GM10266 (cell line): ENCODE data around the gene IL7R.

ENCODE experiments used
- DNase-seq: peaks from one replicate; pipeline ENCODE4 v3.0.0; 2012; ENCODE audit errors: extremely low spot score
- TF ChIP-seq, protein P1 (sequence below): IDR thresholded peaks from 2 replicates; pipeline ENCODE4 v1.5.1; 2012; ENCODE audit warnings: mild to moderate bottlenecking, low read depth; ENCODE audit not compliant: control insufficient read depth, insufficient read depth; ENCODE audit errors: missing control alignments

Gene IL7R

DNA sequence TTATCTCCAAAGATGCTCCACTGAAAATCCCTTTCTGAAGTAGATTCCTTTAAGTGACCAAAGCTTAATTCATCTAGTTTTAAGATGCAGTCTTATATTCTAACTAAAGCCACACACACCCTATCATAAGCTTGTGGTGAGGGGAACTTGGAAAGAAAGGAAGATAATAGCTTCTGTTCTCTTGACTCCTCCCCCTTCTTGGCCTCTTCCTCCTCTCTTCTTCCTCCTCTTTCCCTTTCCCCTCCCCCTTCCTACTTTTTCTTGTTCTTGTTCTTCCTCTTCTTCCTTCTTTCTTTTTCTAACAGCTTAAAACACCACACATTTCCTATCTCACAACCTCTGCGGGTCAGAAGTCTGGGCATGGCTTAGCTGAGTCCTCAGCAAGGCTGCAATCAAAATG, 23.5 kb downstream of the IL7R start:
- TF ChIP-seq, protein P1, sequence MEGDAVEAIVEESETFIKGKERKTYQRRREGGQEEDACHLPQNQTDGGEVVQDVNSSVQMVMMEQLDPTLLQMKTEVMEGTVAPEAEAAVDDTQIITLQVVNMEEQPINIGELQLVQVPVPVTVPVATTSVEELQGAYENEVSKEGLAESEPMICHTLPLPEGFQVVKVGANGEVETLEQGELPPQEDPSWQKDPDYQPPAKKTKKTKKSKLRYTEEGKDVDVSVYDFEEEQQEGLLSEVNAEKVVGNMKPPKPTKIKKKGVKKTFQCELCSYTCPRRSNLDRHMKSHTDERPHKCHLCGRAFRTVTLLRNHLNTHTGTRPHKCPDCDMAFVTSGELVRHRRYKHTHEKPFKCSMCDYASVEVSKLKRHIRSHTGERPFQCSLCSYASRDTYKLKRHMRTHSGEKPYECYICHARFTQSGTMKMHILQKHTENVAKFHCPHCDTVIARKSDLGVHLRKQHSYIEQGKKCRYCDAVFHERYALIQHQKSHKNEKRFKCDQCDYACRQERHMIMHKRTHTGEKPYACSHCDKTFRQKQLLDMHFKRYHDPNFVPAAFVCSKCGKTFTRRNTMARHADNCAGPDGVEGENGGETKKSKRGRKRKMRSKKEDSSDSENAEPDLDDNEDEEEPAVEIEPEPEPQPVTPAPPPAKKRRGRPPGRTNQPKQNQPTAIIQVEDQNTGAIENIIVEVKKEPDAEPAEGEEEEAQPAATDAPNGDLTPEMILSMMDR, result no peak
- no peak for DNase-seq

DNA sequence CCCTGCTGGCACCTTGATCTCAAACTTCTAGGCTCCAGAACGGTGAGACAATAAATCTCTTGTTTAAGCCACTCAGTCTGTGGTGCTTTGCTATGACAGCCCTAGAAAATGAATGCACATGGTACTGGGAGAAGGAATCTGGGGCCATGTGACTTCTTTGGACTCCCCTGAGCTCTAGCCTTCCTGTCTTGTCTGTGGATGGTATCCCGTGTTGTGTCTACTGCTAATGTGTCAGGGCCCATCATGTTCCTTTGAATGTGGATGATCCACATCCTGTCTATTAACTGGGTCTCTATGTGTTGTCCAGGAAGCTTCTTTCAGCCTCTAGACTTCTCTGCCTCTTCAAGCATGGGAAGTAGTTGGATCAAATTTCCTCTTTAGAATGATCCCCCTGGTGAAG, 25.1 kb downstream of the IL7R start:
- DNase-seq, result no peak
- TF ChIP-seq, protein P1, result no peak

DNA sequence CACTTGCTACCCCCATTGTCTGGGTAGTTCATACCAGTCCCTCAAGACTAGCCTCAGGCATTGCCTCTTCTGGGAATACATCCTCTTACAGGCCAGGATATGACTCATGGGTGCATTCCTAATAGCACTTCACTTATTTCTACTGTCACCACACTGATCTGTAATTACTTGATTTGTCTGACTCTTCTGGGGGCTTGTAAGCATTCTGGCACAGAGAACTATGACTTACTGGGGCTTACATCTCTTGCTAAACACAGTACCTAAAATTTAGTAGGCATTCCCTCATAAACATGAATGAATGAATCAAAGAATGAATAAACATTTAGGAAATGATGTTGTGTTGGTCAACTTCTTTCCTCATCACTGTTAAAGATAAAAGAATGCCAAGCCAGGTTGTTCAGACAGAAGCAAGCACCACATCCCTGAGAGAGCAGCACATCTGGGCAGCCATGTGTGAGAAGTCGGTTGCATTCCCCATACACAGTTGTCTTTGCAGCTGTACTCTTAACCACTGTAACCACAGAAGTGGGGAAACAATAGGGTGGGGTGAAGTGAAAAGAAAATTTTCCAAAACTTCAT, 27.6 kb downstream of the IL7R start:
- TF ChIP-seq, protein P1, result no peak

DNA sequence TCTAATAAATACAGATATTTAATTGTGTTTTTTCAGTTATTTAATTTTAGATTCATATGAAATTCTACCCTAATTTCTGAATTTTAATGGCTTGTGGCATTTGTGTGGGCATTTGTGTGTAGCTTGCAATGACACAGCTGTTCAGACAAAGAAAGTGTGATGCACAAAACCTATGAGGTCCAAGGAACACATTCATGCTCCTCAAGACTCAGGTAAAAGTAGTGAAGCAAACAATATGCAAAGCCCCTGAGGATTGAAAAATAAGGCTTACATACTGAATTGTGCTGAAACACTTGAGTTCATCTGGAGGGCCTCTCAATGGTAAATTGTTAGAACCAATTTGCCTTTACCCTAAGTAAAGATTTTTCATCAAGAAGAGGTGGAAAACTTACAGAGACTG, 28.1 kb downstream of the IL7R start:
- no peak for DNase-seq
- TF ChIP-seq, protein P1, result no peak

More for the DNA sequence above, 27.6 kb downstream of the IL7R start:
- no peak for DNase-seq

DNA sequence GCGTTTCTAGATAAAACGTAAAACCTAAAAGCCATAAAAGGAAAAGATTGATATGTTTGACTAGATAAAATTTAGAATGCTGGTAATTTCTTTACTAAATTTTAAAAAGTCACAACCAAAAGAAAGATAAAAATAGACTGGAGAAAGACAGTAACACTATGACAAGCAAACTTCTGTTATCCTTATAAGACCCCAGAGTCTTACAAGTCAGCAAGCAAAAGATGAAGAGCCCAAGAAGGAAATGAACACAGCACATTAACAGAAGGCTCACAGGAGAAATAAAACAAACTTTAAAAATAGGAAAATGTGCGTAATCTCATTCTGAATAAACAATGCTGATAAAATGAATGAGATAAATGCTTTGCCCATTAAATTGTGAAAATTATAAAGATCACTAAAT, 29.7 kb downstream of the IL7R start:
- TF ChIP-seq, protein P1, result no peak
- no peak for DNase-seq

DNA sequence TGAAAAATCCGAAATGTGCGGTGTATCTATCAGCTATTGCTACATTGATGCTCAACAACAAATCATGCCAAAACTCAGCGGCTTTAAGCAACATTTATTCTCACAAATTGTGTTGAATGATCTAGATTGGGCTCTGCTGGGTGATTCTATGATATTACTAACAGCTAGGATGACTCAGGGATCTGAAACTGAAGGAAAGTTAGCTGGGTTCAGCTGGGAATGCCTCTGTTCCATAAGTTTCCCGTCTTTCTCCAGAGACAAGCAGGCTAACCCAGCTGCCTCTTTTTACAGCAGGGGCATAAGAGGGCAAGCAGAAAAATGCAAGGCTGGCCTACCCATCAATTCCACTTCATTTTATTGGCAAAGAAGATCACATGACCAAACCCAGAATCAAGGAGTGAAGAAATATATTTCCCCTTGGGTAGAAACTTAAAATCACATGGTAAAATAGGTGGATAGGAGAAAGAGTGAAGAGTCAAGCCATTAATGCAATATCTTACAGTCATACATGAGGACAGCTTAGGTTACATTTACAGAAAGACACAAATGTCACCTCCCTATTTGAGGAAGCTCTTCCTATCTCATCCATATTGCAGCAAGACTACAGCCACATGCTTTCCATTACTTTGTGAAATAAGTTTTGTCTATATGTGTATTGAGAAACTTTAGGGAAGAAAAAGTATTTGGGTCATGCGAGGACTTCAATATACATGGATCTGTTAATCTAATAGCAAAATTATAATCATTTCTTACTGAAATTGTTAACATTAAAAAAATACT, 30.8 kb downstream of the IL7R start:
- TF ChIP-seq, protein P1, result no peak
- no peak for DNase-seq
